Mucosa of rectum (tissue), 2 donors: ENCODE results near the gene TCF3.
"Not testable (repeated sequence)": the region's sequence is repeated elsewhere in the genome, so short reads cannot be mapped to it uniquely, and the experiment has no call there.

ENCODE experiments used
- H3K27ac ChIP-seq, 2 donors: one replicate each; pipeline ENCODE4 v1.7.0; 2013; ENCODE audit warnings: inconsistent platforms in 2 of 2, low read depth in 2 of 2, low read length in 2 of 2
- H3K27me3 ChIP-seq, 2 donors: one replicate each; pipeline ENCODE4 v1.7.0; 2013; ENCODE audit warnings: low read length in 2 of 2; ENCODE audit not compliant: control insufficient read depth in 2 of 2, insufficient read depth in 2 of 2
- H3K36me3 ChIP-seq, 2 donors: one replicate each; pipeline ENCODE4 v1.7.0; 2013; ENCODE audit warnings: low read length in 2 of 2; ENCODE audit not compliant: control insufficient read depth in 2 of 2, insufficient read depth in 2 of 2
- H3K4me1 ChIP-seq, 2 donors: one replicate each; pipeline ENCODE4 v1.7.0; 2013; ENCODE audit warnings: low read length in 2 of 2, mild to moderate bottlenecking in 1 of 2; ENCODE audit not compliant: control insufficient read depth in 2 of 2, insufficient read depth in 2 of 2
- H3K4me3 ChIP-seq, 2 donors: one replicate each; pipeline ENCODE4 v1.7.0; 2013; ENCODE audit warnings: low read length in 2 of 2
- H3K9ac ChIP-seq, 2 donors: one replicate each; pipeline ENCODE4 v1.7.0; 2013; ENCODE audit warnings: low read length in 2 of 2, low read depth in 1 of 2, mild to moderate bottlenecking in 1 of 2
- H3K9me3 ChIP-seq, 2 donors: one replicate each; pipeline ENCODE4 v1.7.0; 2013; ENCODE audit warnings: low read length in 2 of 2; ENCODE audit not compliant: control insufficient read depth in 2 of 2
- donor health status: healthy.
- donor health status: Normal muscosa, but diverticular disease.

The TCF3 gene

GRCh38 chr19:1645299-1645698, 7.1 kb downstream of the TCF3 start:
- H3K4me3 ChIP-seq, result no peak overlapping the region
- H3K9ac ChIP-seq, result no peak overlapping the region
- H3K27ac ChIP-seq, result no peak overlapping the region
- peaks cover 13 to 18% of the 10 kb centered on the region in 2 donors for H3K36me3 ChIP-seq
- no peaks in the 10 kb centered on the region for H3K4me1 ChIP-seq
- no peaks in the 10 kb centered on the region for H3K27me3 ChIP-seq
- no peaks in the 10 kb centered on the region for H3K9me3 ChIP-seq

GRCh38 chr19:1644070-1644469, 8.3 kb downstream of the TCF3 start:
- Histone ChIP-seq H3K27ac (no peak overlapping the region), H3K36me3 (peaks cover 13 to 18% of the 10 kb centered on the region in 2 donors), H3K4me3 (no peak overlapping the region), H3K9me3 (no peaks in the 10 kb centered on the region), H3K27me3 (no peaks in the 10 kb centered on the region), H3K4me1 (no peaks in the 10 kb centered on the region), H3K9ac (no peak overlapping the region)

- not testable (repeated sequence) for H3K9me3 ChIP-seq, H3K4me1 ChIP-seq, H3K4me3 ChIP-seq, H3K27me3 ChIP-seq, H3K27ac ChIP-seq, H3K9ac ChIP-seq
- peaks cover 13 to 21% of the 10 kb centered on the region in 2 donors for H3K36me3 ChIP-seq
Measured at GRCh38 chr19:1640893-1641448, 11.4 kb downstream of the TCF3 start.

- Histone ChIP-seq H3K27me3 (no peaks in the 10 kb centered on the region), H3K4me3 (no peak overlapping the region), H3K36me3 (peaks cover 7 to 24% of the 10 kb centered on the region in 2 donors), H3K9ac (no peak overlapping the region), H3K9me3 (no peaks in the 10 kb centered on the region), H3K27ac (no peak overlapping the region), H3K4me1 (peaks cover 6 to 16% of the 10 kb centered on the region in 2 donors)
Measured at GRCh38 chr19:1636325-1637236, 15.8 kb downstream of the TCF3 start.

- Histone ChIP-seq H3K9ac (no peak overlapping the region), H3K27me3 (no peaks in the 10 kb centered on the region), H3K4me3 (no peak overlapping the region), H3K4me1 (peaks cover 6 to 16% of the 10 kb centered on the region in 2 donors), H3K27ac (no peak overlapping the region), H3K36me3 (peaks cover 8 to 25% of the 10 kb centered on the region in 2 donors), H3K9me3 (no peaks in the 10 kb centered on the region)
Measured at GRCh38 chr19:1634938-1635243, 17.5 kb downstream of the TCF3 start.

- H3K9ac ChIP-seq, result no peak overlapping the region
- no peaks in the 10 kb centered on the region for H3K27me3 ChIP-seq
- no peaks in the 10 kb centered on the region for H3K9me3 ChIP-seq
- peaks cover 6 to 16% of the 10 kb centered on the region in 2 donors for H3K4me1 ChIP-seq
- no peak overlapping the region for H3K4me3 ChIP-seq
- no peak overlapping the region for H3K27ac ChIP-seq
- H3K36me3 ChIP-seq, result peaks cover 8 to 25% of the 10 kb centered on the region in 2 donors
Measured at GRCh38 chr19:1634242-1634937, 18.0 kb downstream of the TCF3 start.

GRCh38 chr19:1633269-1633826, 19.1 kb downstream of the TCF3 start:
- Histone ChIP-seq H3K9ac (peak overlapping the region in 1 of 2 donors; percentile 57), H3K36me3 (peaks cover 8 to 18% of the 10 kb centered on the region in 2 donors), H3K4me1 (peaks cover 6 to 16% of the 10 kb centered on the region in 2 donors), H3K27me3 (no peaks in the 10 kb centered on the region), H3K9me3 (no peaks in the 10 kb centered on the region), H3K27ac (peak overlapping the region; percentile 87 to 91), H3K4me3 (no peak overlapping the region)

- no peaks in the 10 kb centered on the region for H3K27me3 ChIP-seq
- peak overlapping the region; percentile 87 to 91 for H3K27ac ChIP-seq
- peak overlapping the region in 1 of 2 donors; percentile 57 for H3K9ac ChIP-seq
- peaks cover 6 to 16% of the 10 kb centered on the region in 2 donors for H3K4me1 ChIP-seq
- no peaks in the 10 kb centered on the region for H3K9me3 ChIP-seq
- peaks cover 8 to 15% of the 10 kb centered on the region in 2 donors for H3K36me3 ChIP-seq
- H3K4me3 ChIP-seq, result no peak overlapping the region
Measured at GRCh38 chr19:1632462-1633268, 19.8 kb downstream of the TCF3 start.

- H3K4me1 ChIP-seq, result peaks cover 6 to 16% of the 10 kb centered on the region in 2 donors
- H3K36me3 ChIP-seq, result peaks cover 10 to 15% of the 10 kb centered on the region in 2 donors
- H3K9ac ChIP-seq, result no peak overlapping the region
- no peak overlapping the region for H3K27ac ChIP-seq
- no peaks in the 10 kb centered on the region for H3K27me3 ChIP-seq
- H3K9me3 ChIP-seq, result no peaks in the 10 kb centered on the region
- H3K4me3 ChIP-seq, result no peak overlapping the region
Measured at GRCh38 chr19:1631557-1632100, 20.8 kb downstream of the TCF3 start.
